GM12892 (cell line): ENCODE data around the gene CRYGA.

Experiments used
- POLR2A ChIP-seq: IDR thresholded peaks from 2 replicates; pipeline ENCODE4 v1.6.1; 2011; ENCODE audit warnings: low read depth, low read length, control low read depth
- POLR2AphosphoS5 ChIP-seq: IDR thresholded peaks from 2 replicates; pipeline ENCODE4 v1.6.1; 2011; ENCODE audit warnings: low read depth, low read length, control low read depth

DNA sequence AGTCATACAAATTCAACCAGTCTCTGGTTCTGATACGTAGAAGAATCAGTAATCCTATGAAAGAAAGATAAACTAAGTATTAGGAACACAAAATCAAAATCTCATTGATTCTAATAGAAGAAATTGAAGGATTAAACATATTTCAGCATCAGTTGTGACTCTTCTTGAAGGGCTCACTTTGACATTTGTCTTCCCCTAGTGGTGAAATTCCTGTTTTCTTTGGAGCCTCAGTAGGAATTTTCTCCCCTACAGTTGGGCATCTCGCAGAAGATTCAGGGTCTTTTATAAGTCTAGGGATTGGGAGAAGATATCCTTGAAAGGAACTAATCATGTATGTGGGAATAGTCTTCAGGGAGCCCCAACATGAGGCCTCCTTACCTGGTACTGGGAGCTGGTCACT, 14.6 kb downstream of the CRYGA start:
- TF ChIP-seq POLR2AphosphoS5 (no peak), POLR2A (no peak)
